Neural cell (in vitro differentiated cells): ENCODE measurements around the gene RANBP10.

Experiments used
- CTCF ChIP-seq: fragments of 450-650 bp; IDR thresholded peaks from 2 replicates; pipeline ENCODE4 v1.5.1; 2014; ENCODE audit warnings: antibody characterized with exemption, mild to moderate bottlenecking, moderate library complexity; ENCODE audit not compliant: poor library complexity, severe bottlenecking
- TAF1 ChIP-seq: IDR thresholded peaks from 2 replicates; pipeline ENCODE4 v1.6.1; 2012; ENCODE audit warnings: low read depth

GRCh38 chr16:67720236-67720635 is 86.1 kb downstream of the RANBP10 start:
- TF ChIP-seq CTCF (no peak), TAF1 (no peak)
